Caco-2 (cell line): Measurements from ENCODE around the gene ITGA5. TPM values are rescaled to one million over a fixed set of nuclear protein-coding genes. Genes with fewer than 3 reads are reported as not detected.

Experiments used
- BruUV-seq: library from RNA; stranded (reverse); fragments of 400-500 nt; replicated peaks from 2 replicates; lab custom pipeline; 2021; lab: Mats Ljungman, UMichigan
- CTCF ChIA-PET: fragments of 300-600 bp; sonication (Branson Sonifier 250); formaldehyde crosslinking; loops from one replicate; lab custom pipeline; 2022; ENCODE audit warnings: antibody characterized with exemption; lab: Charles Lee
- POLR2A ChIA-PET: fragments of 300-600 bp; sonication (Branson Sonifier 250); formaldehyde crosslinking; loops from one replicate; lab custom pipeline; 2022; ENCODE audit warnings: antibody characterized with exemption; lab: Charles Lee
- DNase-seq, 2 experiments: peaks; one replicate each; pipeline versions ENCODE4 v3.0.0 to v3.0.0-alpha.2; 2020 to 2022
- H3K27me3 ChIP-seq: replicated peaks from 2 replicates; pipeline ENCODE4 v1.6.0; 2011; ENCODE audit warnings: low read length; ENCODE audit not compliant: control insufficient read depth, insufficient read depth
- H3K36me3 ChIP-seq: 2 replicates; pipeline ENCODE4 v1.5.1; 2011; ENCODE audit warnings: low read length; ENCODE audit not compliant: control insufficient read depth, insufficient read depth
- H3K4me1 ChIP-seq: fragments of 250-450 bp; sonication (Bioruptor Pico); 2 replicates; pipeline ENCODE4 v1.5.1; 2020; ENCODE audit warnings: mild to moderate bottlenecking
- H3K4me3 ChIP-seq: 2 replicates; pipeline ENCODE4 v1.5.1; 2011; ENCODE audit warnings: low read depth, mild to moderate bottlenecking, control low read depth, low read length
- H3K9me3 ChIP-seq: fragments of 250-450 bp; sonication (Bioruptor Pico); 2 replicates; pipeline ENCODE4 v1.5.1; 2020; ENCODE audit warnings: mild to moderate bottlenecking, moderate library complexity
- H3K27ac Mint-ChIP-seq: one replicate; pipeline ENCODE4 v1.8.0; 2022; ENCODE audit warnings: mixed read lengths; ENCODE audit not compliant: unreplicated experiment
- H3K27me3 Mint-ChIP-seq: one replicate; pipeline ENCODE4 v1.8.0; 2022; ENCODE audit warnings: mixed read lengths; ENCODE audit not compliant: insufficient read depth, unreplicated experiment
- H3K36me3 Mint-ChIP-seq: one replicate; pipeline ENCODE4 v1.8.0; 2022; ENCODE audit warnings: mild to moderate bottlenecking, mixed read lengths; ENCODE audit not compliant: insufficient read depth, unreplicated experiment
- H3K4me1 Mint-ChIP-seq: one replicate; pipeline ENCODE4 v1.8.0; 2022; ENCODE audit warnings: low read depth, mixed read lengths; ENCODE audit not compliant: unreplicated experiment
- H3K4me3 Mint-ChIP-seq: one replicate; pipeline ENCODE4 v1.8.0; 2022; ENCODE audit warnings: mild to moderate bottlenecking, moderate library complexity, mixed read lengths; ENCODE audit not compliant: unreplicated experiment
- H3K9me3 Mint-ChIP-seq: one replicate; pipeline ENCODE4 v1.8.0; 2022; ENCODE audit warnings: mixed read lengths; ENCODE audit not compliant: unreplicated experiment
- intact Hi-C: fragments of 100-400 bp; cut with micrococcal nuclease; formaldehyde crosslinking; loops from one replicate; pipeline ENCODE4 v1.10.0; 2022; ENCODE audit not compliant: unreplicated experiment
- total RNA-seq: library from RNA; stranded (reverse); gene quantifications from 2 replicates; pipeline ENCODE4 v1.2.3, GENCODE V29; 2022
- TF ChIP-seq, protein P1 (sequence below), 2 experiments: fragments of 200-600 bp in 1 of 2; IDR thresholded peaks; 1 replicate in 1 of 2; 2 replicates in 1 of 2; pipeline versions ENCODE4 v1.5.1 to v1.8.0; 2011 to 2022; ENCODE audit warnings: antibody characterized with exemption in 1 of 2, control low read depth in 1 of 2, inconsistent platforms in 1 of 2, low read depth in 1 of 2, low read length in 1 of 2, mild to moderate bottlenecking in 1 of 2, moderate library complexity in 1 of 2; ENCODE audit not compliant: insufficient read depth in 1 of 2, severe bottlenecking in 1 of 2, unreplicated experiment in 1 of 2

The ITGA5 gene
- total RNA-seq, 1 experiment from 2014 or later, result 17.3 TPM

DNA sequence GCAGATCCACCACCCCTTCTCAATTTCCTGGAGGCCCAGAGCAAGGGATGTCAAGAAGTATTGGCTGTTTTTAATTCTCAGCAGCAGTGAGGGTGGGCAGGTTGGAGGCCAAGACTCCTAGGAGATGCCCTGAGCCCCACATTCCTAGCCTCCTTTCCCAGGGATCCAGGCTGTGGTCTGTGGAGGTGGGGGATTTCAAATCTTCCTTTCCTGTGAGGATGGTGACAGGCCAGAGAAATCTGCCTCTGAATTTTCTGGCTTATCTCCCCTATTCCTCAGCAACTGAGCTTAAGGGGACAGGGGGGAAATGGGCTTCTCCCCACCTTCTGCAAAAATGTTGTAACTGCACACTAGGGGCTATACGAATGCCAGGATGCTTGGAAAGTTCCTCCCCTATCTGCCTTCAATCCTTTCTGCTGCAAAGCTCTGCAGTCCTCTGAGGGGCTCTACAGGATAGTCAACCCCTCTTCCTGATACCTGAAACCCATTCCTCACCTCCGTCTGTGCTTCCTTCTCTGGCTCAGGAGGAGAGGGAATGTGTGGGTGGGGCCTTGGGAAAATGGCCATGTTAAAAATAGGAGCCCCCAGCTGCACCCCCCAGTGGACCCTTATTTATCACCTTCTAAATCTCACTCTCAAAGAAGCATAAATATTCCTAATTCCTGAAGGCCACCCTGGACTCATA, 61.4 kb downstream of the ITGA5 start:
- POLR2A ChIA-PET, result interaction anchor here (2.9 kb wide), 1 partner anchor 77 kb away, joined by 29 read pairs; the partner anchor contains the start of genes CBX5 and HNRNPA1
- DNase-seq, result no peak
- no peaks in the 10 kb centered on the region for H3K36me3 ChIP-seq
- peaks cover 11% of the 10 kb centered on the region for H3K4me1 ChIP-seq
- no peaks in the 10 kb centered on the region for H3K27me3 ChIP-seq
- TF ChIP-seq, protein P1, sequence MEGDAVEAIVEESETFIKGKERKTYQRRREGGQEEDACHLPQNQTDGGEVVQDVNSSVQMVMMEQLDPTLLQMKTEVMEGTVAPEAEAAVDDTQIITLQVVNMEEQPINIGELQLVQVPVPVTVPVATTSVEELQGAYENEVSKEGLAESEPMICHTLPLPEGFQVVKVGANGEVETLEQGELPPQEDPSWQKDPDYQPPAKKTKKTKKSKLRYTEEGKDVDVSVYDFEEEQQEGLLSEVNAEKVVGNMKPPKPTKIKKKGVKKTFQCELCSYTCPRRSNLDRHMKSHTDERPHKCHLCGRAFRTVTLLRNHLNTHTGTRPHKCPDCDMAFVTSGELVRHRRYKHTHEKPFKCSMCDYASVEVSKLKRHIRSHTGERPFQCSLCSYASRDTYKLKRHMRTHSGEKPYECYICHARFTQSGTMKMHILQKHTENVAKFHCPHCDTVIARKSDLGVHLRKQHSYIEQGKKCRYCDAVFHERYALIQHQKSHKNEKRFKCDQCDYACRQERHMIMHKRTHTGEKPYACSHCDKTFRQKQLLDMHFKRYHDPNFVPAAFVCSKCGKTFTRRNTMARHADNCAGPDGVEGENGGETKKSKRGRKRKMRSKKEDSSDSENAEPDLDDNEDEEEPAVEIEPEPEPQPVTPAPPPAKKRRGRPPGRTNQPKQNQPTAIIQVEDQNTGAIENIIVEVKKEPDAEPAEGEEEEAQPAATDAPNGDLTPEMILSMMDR (IDR thresholded peaks at IDR 0.05; ENCODE audit: insufficient read depth in 1 of 2, low read depth in 1 of 2, low read length in 1 of 2, severe bottlenecking in 1 of 2, unreplicated experiment in 1 of 2), result no peak
- BruUV-seq, result no TSS peak
- no peaks in the 10 kb centered on the region for H3K9me3 ChIP-seq
- Mint-ChIP-seq H3K27me3 (no peaks in the 10 kb centered on the region), H3K36me3 (no peaks in the 10 kb centered on the region), H3K4me1 (peaks cover 7% of the 10 kb centered on the region), H3K4me3 (no peak overlapping the region), H3K9me3 (no peaks in the 10 kb centered on the region), H3K27ac (no peak overlapping the region)
- peak overlapping the region; percentile 70; the same call in 1 of the 2 replicates for H3K4me3 ChIP-seq
- intact Hi-C loops, result loop anchor here (2.0 kb wide), 1 partner anchor 57 kb away; the partner anchor contains the start of gene NFE2
- CTCF ChIA-PET, result interaction anchor here (0.8 to 3.3 kb wide), 4 partner anchors 21 to 139 kb away, joined by 3 to 44 read pairs (median 18); partner anchors contain the start of gene COPZ1

DNA sequence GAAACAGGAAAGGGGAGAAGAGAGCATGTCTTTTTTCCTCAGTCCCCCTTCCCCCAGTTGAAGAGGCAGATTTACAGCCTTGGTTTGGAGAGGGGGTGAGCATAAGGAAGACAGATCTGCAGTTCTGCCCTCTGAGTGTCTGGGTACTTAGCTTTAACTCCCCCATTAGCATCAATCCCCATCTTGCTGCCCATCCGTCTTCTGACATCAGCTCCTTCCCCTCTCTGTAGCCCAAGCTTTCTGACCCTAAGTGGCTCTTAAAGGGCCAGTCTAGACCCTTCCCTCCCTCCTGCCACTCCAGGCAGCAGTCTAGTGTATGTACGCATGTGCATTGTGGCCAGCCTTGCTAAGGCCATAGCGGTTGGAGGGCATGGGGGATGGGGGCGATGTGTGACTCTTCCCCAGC, 62.1 kb downstream of the ITGA5 start:
- Mint-ChIP-seq H3K27ac (no peak overlapping the region), H3K27me3 (no peaks in the 10 kb centered on the region), H3K36me3 (no peaks in the 10 kb centered on the region), H3K4me1 (peaks cover 7% of the 10 kb centered on the region), H3K9me3 (no peaks in the 10 kb centered on the region), H3K4me3 (no peak overlapping the region)
- Histone ChIP-seq H3K36me3 (no peaks in the 10 kb centered on the region), H3K4me1 (peaks cover 11% of the 10 kb centered on the region), H3K27me3 (no peaks in the 10 kb centered on the region), H3K9me3 (no peaks in the 10 kb centered on the region), H3K4me3 (no peak overlapping the region)
- TF ChIP-seq, protein P1 (IDR thresholded peaks at IDR 0.05; ENCODE audit: insufficient read depth in 1 of 2, low read depth in 1 of 2, low read length in 1 of 2, severe bottlenecking in 1 of 2, unreplicated experiment in 1 of 2), result no peak
- ChIA-PET POLR2A (no interaction called here), CTCF (interaction anchor here (1.2 kb wide), 2 partner anchors 20 to 32 kb away, joined by 3 read pairs; partner anchors contain the start of gene COPZ1)
- intact Hi-C loops, result no loop called here
- DNase-seq, result no peak
- BruUV-seq, result no TSS peak

DNA sequence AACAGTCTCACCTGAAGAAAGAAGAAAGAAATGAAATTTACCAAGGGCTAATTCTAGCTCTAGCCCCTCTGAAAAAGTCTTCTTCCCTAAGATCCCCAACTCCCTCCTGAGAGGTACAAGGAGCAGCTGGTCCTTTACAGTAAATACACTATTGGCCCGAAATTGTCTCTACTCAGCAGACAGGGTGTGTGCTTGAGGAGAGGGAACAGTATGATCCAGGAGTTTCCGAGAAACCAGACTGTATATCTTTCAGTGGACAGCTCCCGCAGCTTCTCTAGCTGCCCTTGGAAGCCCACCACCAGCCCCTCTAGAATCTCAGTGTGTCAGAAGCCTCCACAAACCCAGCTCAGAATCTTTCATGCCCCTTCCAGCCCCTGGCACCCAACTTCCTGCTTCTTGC, 62.8 kb downstream of the ITGA5 start:
- Mint-ChIP-seq H3K27me3 (no peaks in the 10 kb centered on the region), H3K36me3 (no peaks in the 10 kb centered on the region), H3K4me1 (peaks cover 7% of the 10 kb centered on the region), H3K27ac (no peak overlapping the region), H3K4me3 (no peak overlapping the region), H3K9me3 (no peaks in the 10 kb centered on the region)
- Histone ChIP-seq H3K4me1 (peaks cover 11% of the 10 kb centered on the region), H3K36me3 (no peaks in the 10 kb centered on the region), H3K4me3 (no peak overlapping the region), H3K9me3 (no peaks in the 10 kb centered on the region), H3K27me3 (no peaks in the 10 kb centered on the region)
- intact Hi-C loops, result no loop called here
- no peak for DNase-seq
- ChIA-PET POLR2A (no interaction called here), CTCF (interaction anchor here (1.2 kb wide), 2 partner anchors 19 to 31 kb away, joined by 3 read pairs; partner anchors contain the start of gene COPZ1)
- no TSS peak for BruUV-seq
- TF ChIP-seq, protein P1 (IDR thresholded peaks at IDR 0.05; ENCODE audit: insufficient read depth in 1 of 2, low read depth in 1 of 2, low read length in 1 of 2, severe bottlenecking in 1 of 2, unreplicated experiment in 1 of 2), result no peak
